H1 (cell line): ENCODE measurements around the gene BTBD18. TPM values are rescaled to one million over a fixed set of nuclear protein-coding genes. Genes with fewer than 3 reads are reported as not detected.

Source experiments
- BRCA1 ChIP-seq: IDR thresholded peaks from 2 replicates; pipeline ENCODE4 v1.6.1; 2012; ENCODE audit warnings: low read depth, low read length, improper control_type of control experiment
- CBX5 ChIP-seq: fragments of 300-800, 300-1000 bp; sonication (generic); IDR thresholded peaks from 2 replicates; pipeline ENCODE4 v1.7.1; 2016; ENCODE audit warnings: antibody characterized with exemption, low read length, low read depth
- CHD1 ChIP-seq: IDR thresholded peaks from 2 replicates; pipeline ENCODE4 v1.6.1; 2012; ENCODE audit warnings: low read depth, low read length, improper control_type of control experiment
- EGR1 ChIP-seq: IDR thresholded peaks from 2 replicates; pipeline ENCODE4 v1.6.1; 2011; ENCODE audit warnings: low read depth, low read length, borderline replicate concordance
- EZH2 ChIP-seq: fragments of 200-600 bp; sonication (generic); IDR thresholded peaks from 2 replicates; pipeline ENCODE4 v1.7.1; 2012; ENCODE audit warnings: low read depth, mild to moderate bottlenecking, moderate library complexity, low read length, inconsistent platforms; ENCODE audit not compliant: severe bottlenecking
- FOSL1 ChIP-seq: IDR thresholded peaks from 2 replicates; pipeline ENCODE4 v1.6.1; 2011; ENCODE audit warnings: mild to moderate bottlenecking, low read depth, low read length, moderate library complexity; ENCODE audit not compliant: insufficient read depth
- GABPA ChIP-seq: IDR thresholded peaks from 2 replicates; pipeline ENCODE4 v1.6.1; 2011; ENCODE audit warnings: mild to moderate bottlenecking, low read length, moderate library complexity, borderline replicate concordance; ENCODE audit not compliant: insufficient read depth
- GTF2F1 ChIP-seq: IDR thresholded peaks from 2 replicates; pipeline ENCODE4 v1.6.1; 2012; ENCODE audit warnings: low read depth, low read length, improper control_type of control experiment, borderline replicate concordance
- NRF1 ChIP-seq: IDR thresholded peaks from 2 replicates; pipeline ENCODE4 v1.6.1; 2011; ENCODE audit warnings: mild to moderate bottlenecking, low read depth, low read length, improper control_type of control experiment
- RBBP5 ChIP-seq: IDR thresholded peaks from 2 replicates; pipeline ENCODE4 v1.7.1; 2012; ENCODE audit warnings: low read depth, mild to moderate bottlenecking, inconsistent platforms, low read length, moderate library complexity, borderline replicate concordance
- RFX5 ChIP-seq: IDR thresholded peaks from 2 replicates; pipeline ENCODE4 v1.6.1; 2011; ENCODE audit warnings: low read depth, low read length, improper control_type of control experiment, borderline replicate concordance
- RNF2 ChIP-seq: fragments of 200-900, 300-1000 bp; sonication (generic); IDR thresholded peaks from 2 replicates; pipeline ENCODE4 v1.7.1; 2016; ENCODE audit warnings: borderline replicate concordance, low read depth, mild to moderate bottlenecking, antibody characterized with exemption, low read length; ENCODE audit not compliant: poor library complexity, severe bottlenecking; ENCODE audit errors: missing control alignments
- SP2 ChIP-seq: IDR thresholded peaks from 2 replicates; pipeline ENCODE4 v1.6.1; 2012; ENCODE audit warnings: mild to moderate bottlenecking, low read length, inconsistent platforms
- SRF ChIP-seq: IDR thresholded peaks from 2 replicates; pipeline ENCODE4 v1.6.1; 2011; ENCODE audit warnings: mild to moderate bottlenecking, low read depth, low read length, moderate library complexity
- TBP ChIP-seq: IDR thresholded peaks from 2 replicates; pipeline ENCODE4 v1.6.1; 2011; ENCODE audit warnings: low read depth, low read length, improper control_type of control experiment
- YY1 ChIP-seq: IDR thresholded peaks from 2 replicates; pipeline ENCODE4 v1.6.1; 2011; ENCODE audit warnings: low read depth, mild to moderate bottlenecking, low read length
- ZNF274 ChIP-seq: IDR thresholded peaks from 2 replicates; pipeline ENCODE4 v1.7.0; 2012; ENCODE audit warnings: low read length, borderline replicate concordance; ENCODE audit errors: extremely low read depth
- polyA plus RNA-seq, 7 experiments: library from polyadenylated mRNA; depleted of rRNA in 3 of 7; stranded (reverse) in 5 of 7; unstranded in 2 of 7; fragments of >200 nt in 5 of 7; fragments of 200-250 nt in 2 of 7; gene quantifications; 1 replicate in 5 of 7; 2 replicates in 1 of 7; 4 replicates in 1 of 7; pipeline versions ENCODE4 v1.2.1 to v1.2.3, GENCODE V29; 2011 to 2013; ENCODE audit warnings: missing spikeins in 2 of 7, mixed read lengths in 2 of 7
- total RNA-seq: library from RNA; stranded (reverse); fragmentation: NEBNext Ultra II Directional; extraction: Animal tissue kit (Norgen Biotek cat#: 25700); gene quantifications from 2 replicates; pipeline ENCODE4 v1.2.1, GENCODE V29; 2021
- TF ChIP-seq, protein P1 (sequence below): IDR thresholded peaks from 2 replicates; pipeline ENCODE4 v1.6.1; 2012; ENCODE audit warnings: low read length, inconsistent platforms
- TF ChIP-seq, protein P2 (sequence below): IDR thresholded peaks from 2 replicates; pipeline ENCODE4 v1.6.1; 2012; ENCODE audit warnings: inconsistent platforms

The BTBD18 gene
- total and polyA plus RNA-seq, 2 of the 8 experiments (the other 6 are each of a cell fraction or from before 2014, with no cell fraction given) = 0.03 TPM; not detected in 1

GRCh38 chr11:57712256-57713150, 39.1 kb downstream of the BTBD18 start, which contains the start of gene TMX2 (continued):
- TF ChIP-seq, protein P1, sequence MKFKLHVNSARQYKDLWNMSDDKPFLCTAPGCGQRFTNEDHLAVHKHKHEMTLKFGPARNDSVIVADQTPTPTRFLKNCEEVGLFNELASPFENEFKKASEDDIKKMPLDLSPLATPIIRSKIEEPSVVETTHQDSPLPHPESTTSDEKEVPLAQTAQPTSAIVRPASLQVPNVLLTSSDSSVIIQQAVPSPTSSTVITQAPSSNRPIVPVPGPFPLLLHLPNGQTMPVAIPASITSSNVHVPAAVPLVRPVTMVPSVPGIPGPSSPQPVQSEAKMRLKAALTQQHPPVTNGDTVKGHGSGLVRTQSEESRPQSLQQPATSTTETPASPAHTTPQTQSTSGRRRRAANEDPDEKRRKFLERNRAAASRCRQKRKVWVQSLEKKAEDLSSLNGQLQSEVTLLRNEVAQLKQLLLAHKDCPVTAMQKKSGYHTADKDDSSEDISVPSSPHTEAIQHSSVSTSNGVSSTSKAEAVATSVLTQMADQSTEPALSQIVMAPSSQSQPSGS = no peak
- TF ChIP-seq EZH2 (no peak), RBBP5 (peak; percentile 68; the same call in 1 of the 2 replicates), RFX5 (no peak), GABPA (peak; percentile 81; the same call in 1 of the 2 replicates), CHD1 (no peak), YY1 (peak; percentile 98), CBX5 (no peak), ZNF274 (no peak), SRF (no peak; the same call in 1 of the 2 replicates), NRF1 (no peak), EGR1 (no peak), TBP (peak; percentile 69; the same call in 1 of the 2 replicates), RNF2 (no peak), GTF2F1 (0 out of 2 replicates have a peak, but pooled peaks have one; percentile 52), BRCA1 (no peak), SP2 (peak; percentile 42; the same call in 1 of the 2 replicates), FOSL1 (no peak)
- TF ChIP-seq, protein P2, sequence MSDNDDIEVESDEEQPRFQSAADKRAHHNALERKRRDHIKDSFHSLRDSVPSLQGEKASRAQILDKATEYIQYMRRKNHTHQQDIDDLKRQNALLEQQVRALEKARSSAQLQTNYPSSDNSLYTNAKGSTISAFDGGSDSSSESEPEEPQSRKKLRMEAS = peak; percentile 67; the same call in 1 of the 2 replicates
